Left cardiac atrium (tissue), 4 donors: ENCODE results near the gene HEATR5A. TPM values are rescaled to one million over a fixed set of nuclear protein-coding genes. Genes with fewer than 3 reads are reported as not detected.
A peak's percentile ranks its signal among the peaks of the same experiment; 100 is the strongest.
"Not testable (repeated sequence)": the region's sequence is repeated elsewhere in the genome, so short reads cannot be mapped to it uniquely, and the experiment has no call there.

Experiments used
- ATAC-seq, 2 donors: fragments of 200-7000 bp; cut with Tn5 transposase; one replicate each; pipeline ENCODE4 v1.9.1; 2020; ENCODE audit warnings: mild to moderate bottlenecking in 2 of 2, moderate library complexity in 2 of 2
- DNase-seq: peaks from one replicate; pipeline ENCODE4 v3.0.0-alpha.2; 2020
- intact Hi-C, 2 donors: fragments of 100-400 bp; cut with DNase I; formaldehyde crosslinking; loops; one replicate each; pipeline versions ENCODE4 v1.14.1 to v1.15.1; 2022 to 2023
- total RNA-seq, 2 donors: library from RNA; stranded (reverse); fragmentation: NEBNext Ultra II Directional; extraction: Animal tissue kit (Norgen Biotek cat#: 25700); gene quantifications; one replicate each; pipeline ENCODE4 v1.2.1, GENCODE V29; 2021
- donor health status: DM: no; HTN: yes; CAD: no.
- donor health status: DM: no; HTN: yes; CAD: no; lungs with severe emphysema.
- donor health status: DM: yes; HTN: yes; CAD: no.
- donor health status: Dilated cardiomyopathy.

Gene HEATR5A
- total RNA-seq, 2 donors from 2014 or later, result 42.4 to 46.6 TPM

- intact Hi-C loops, result no loop called here
- no peak for ATAC-seq
- DNase-seq, result no peak
Measured at GRCh38 chr14:31341280-31341679, 79.1 kb downstream of the HEATR5A start.

- DNase-seq, result no peak
- intact Hi-C loops, result no loop called here
- no peak for ATAC-seq
Measured at GRCh38 chr14:31340297-31341063, 79.9 kb downstream of the HEATR5A start.

- intact Hi-C loops, result no loop called here
- DNase-seq (no peak), ATAC-seq (no peak)
Measured at GRCh38 chr14:31339743-31340142, 80.6 kb downstream of the HEATR5A start.

GRCh38 chr14:31337331-31337730 lies 83.0 kb downstream of the HEATR5A start:
- ATAC-seq (no peak), DNase-seq (no peak)
- intact Hi-C loops, result no loop called here

GRCh38 chr14:31336646-31337045 lies 83.7 kb downstream of the HEATR5A start:
- no peak for ATAC-seq
- DNase-seq, result no peak
- intact Hi-C loops, result no loop called here

GRCh38 chr14:31331395-31331794 lies 89.0 kb downstream of the HEATR5A start:
- DNase-seq, intact Hi-C loops, ATAC-seq: not testable (repeated sequence)

GRCh38 chr14:31329876-31330521 lies 90.4 kb downstream of the HEATR5A start:
- not testable (repeated sequence) for ATAC-seq, DNase-seq
- intact Hi-C loops, result loop anchor here in 1 of 2 donors (10.0 kb wide), 1 partner anchor 125 kb away; the partner anchor contains the start of gene HECTD1

- intact Hi-C loops, result loop anchor here in 1 of 2 donors (10.0 kb wide), 1 partner anchor 121 kb away; the partner anchor contains the start of gene HECTD1
- ATAC-seq (no peak), DNase-seq (no peak)
Measured at GRCh38 chr14:31326111-31326510, 94.2 kb downstream of the HEATR5A start.

- intact Hi-C loops, result loop anchor here in 1 of 2 donors (10.0 kb wide), 1 partner anchor 119 kb away; the partner anchor contains the start of gene HECTD1
- ATAC-seq (no peak), DNase-seq (no peak)
Measured at GRCh38 chr14:31323419-31323818, 96.9 kb downstream of the HEATR5A start.

GRCh38 chr14:31320922-31321766 lies 99.2 kb downstream of the HEATR5A start:
- ATAC-seq, result no peak
- DNase-seq, result no peak
- intact Hi-C loops, result loop anchor here in 1 of 2 donors (10.0 kb wide), 1 partner anchor 116 kb away; the partner anchor contains the start of gene HECTD1

GRCh38 chr14:31320216-31320615 lies 100.1 kb downstream of the HEATR5A start:
- ATAC-seq (peak; percentile 95 to 96), DNase-seq (peak; percentile 60)
- intact Hi-C loops, result loop anchor here in 1 of 2 donors (10.0 kb wide), 1 partner anchor 115 kb away; the partner anchor contains the start of gene HECTD1

- DNase-seq, result no peak
- no peak for ATAC-seq
- intact Hi-C loops, result loop anchor here in 1 of 2 donors (10.0 kb wide), 1 partner anchor 115 kb away; the partner anchor contains the start of gene HECTD1
Measured at GRCh38 chr14:31319701-31320100, 100.6 kb downstream of the HEATR5A start.

GRCh38 chr14:31312934-31313333 lies 107.4 kb downstream of the HEATR5A start:
- ATAC-seq, result no peak
- no peak for DNase-seq
- intact Hi-C loops, result no loop called here

GRCh38 chr14:31312370-31312769 lies 108.0 kb downstream of the HEATR5A start:
- DNase-seq, ATAC-seq, intact Hi-C loops: not testable (repeated sequence)

- no peak for ATAC-seq
- no peak for DNase-seq
- intact Hi-C loops, result no loop called here
Measured at GRCh38 chr14:31307618-31308017, 112.7 kb downstream of the HEATR5A start.

GRCh38 chr14:31307198-31307597 lies 113.2 kb downstream of the HEATR5A start:
- intact Hi-C loops, result no loop called here
- DNase-seq (no peak), ATAC-seq (no peak)

- intact Hi-C loops, result no loop called here
- no peak for DNase-seq
- ATAC-seq, result no peak
Measured at GRCh38 chr14:31303654-31304053, 116.7 kb downstream of the HEATR5A start.

- ATAC-seq (no peak), DNase-seq (no peak)
- intact Hi-C loops, result no loop called here
Measured at GRCh38 chr14:31300883-31301282, 119.5 kb downstream of the HEATR5A start.

GRCh38 chr14:31300296-31300695 lies 120.1 kb downstream of the HEATR5A start:
- ATAC-seq (no peak), DNase-seq (no peak)
- intact Hi-C loops, result no loop called here
